HG03097 (cell line): Measurements from ENCODE around the gene ERCC6L.
"Not testable (repeated sequence)": the region's sequence is repeated elsewhere in the genome, so short reads cannot be mapped to it uniquely, and the experiment has no call there.

ENCODE experiments used
- ATAC-seq: cut with Tn5 transposase; IDR thresholded peaks from one replicate; pipeline ENCODE4 v1.9.1; 2021; ENCODE audit not compliant: unreplicated experiment, low FRiP score

The ERCC6L gene

GRCh38 chrX:72176289-72176688, 62.5 kb downstream of the ERCC6L start:
- ATAC-seq, result not testable (repeated sequence)

GRCh38 chrX:72169008-72169728, 69.7 kb downstream of the ERCC6L start:
- no peak for ATAC-seq

GRCh38 chrX:72165551-72165950, 73.3 kb downstream of the ERCC6L start:
- no peak for ATAC-seq

- ATAC-seq, result no peak
These were observed 79.1 kb downstream of the ERCC6L start for GRCh38 chrX:72159769-72160168.

GRCh38 chrX:72158773-72159172, 80.1 kb downstream of the ERCC6L start:
- no peak for ATAC-seq
